ENCODE data around the gene FIBIN. TPM values are rescaled to one million over a fixed set of nuclear protein-coding genes. Genes with fewer than 3 reads are reported as not detected.
"Not testable (repeated sequence)": the region's sequence is repeated elsewhere in the genome, so short reads cannot be mapped to it uniquely, and the experiment has no call there.

FIBIN gene
- total RNA-seq, 2 experiments from 2014 or later: not detected

- Mint-ChIP-seq H3K27me3 (no peaks in the 10 kb centered on the region), H3K27ac (no peak overlapping the region), H3K36me3 (ENCODE audit: low read depth) (no peaks in the 10 kb centered on the region), H3K4me1 (no peaks in the 10 kb centered on the region), H3K9me3 (peaks cover 11% of the 10 kb centered on the region), H3K4me3 (no peak overlapping the region)
- ChIA-PET POLR2A (no interaction called here), CTCF (no interaction called here)
- DNase-seq: no peak
Observed at GRCh38 chr11:26960281-26960680, 33.6 kb upstream of the FIBIN start.

- no peak for DNase-seq
- ChIA-PET CTCF (no interaction called here), POLR2A (no interaction called here)
- no peaks in the 10 kb centered on the region for H3K27me3 Mint-ChIP-seq
- no peaks in the 10 kb centered on the region for H3K4me1 Mint-ChIP-seq
- peaks cover 8% of the 10 kb centered on the region for H3K9me3 Mint-ChIP-seq
- no peak overlapping the region for H3K27ac Mint-ChIP-seq
- H3K36me3 Mint-ChIP-seq (ENCODE audit: low read depth): no peaks in the 10 kb centered on the region
- no peak overlapping the region for H3K4me3 Mint-ChIP-seq
Observed at GRCh38 chr11:26963764-26964163, 30.1 kb upstream of the FIBIN start.

- H3K27ac Mint-ChIP-seq: no peak overlapping the region
- CTCF ChIA-PET: no interaction called here
Observed at GRCh38 chr11:26964339-26964738, 29.6 kb upstream of the FIBIN start.

DNA sequence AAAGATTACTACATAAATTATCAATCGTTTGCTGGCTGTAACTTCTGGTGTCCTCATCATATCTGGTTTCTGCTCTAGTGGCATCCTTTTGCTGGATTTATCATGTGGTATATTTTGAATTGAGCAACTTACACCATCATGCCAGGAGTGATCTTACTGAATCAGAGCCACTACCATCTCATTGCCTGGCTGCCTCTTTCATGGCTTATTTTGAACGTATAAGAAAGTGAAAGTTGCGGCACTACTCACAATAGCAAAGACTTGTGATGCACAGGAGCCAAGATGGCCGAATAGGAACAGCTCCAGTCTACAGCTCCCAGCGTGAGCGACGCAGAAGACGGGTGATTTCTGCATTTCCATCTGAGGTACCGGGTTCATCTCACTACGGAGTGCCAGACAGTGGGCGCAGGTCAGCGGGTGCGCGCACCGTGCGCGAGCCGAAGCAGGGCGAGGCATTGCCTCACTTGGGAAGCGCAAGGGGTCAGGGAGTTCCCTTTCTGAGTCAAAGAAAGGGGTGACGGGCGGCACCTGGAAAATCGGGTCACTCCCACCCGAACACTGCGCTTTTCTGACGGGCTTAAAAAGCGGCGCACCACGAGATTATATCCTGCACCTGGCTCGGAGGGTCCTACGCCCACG, 28.9 kb upstream of the FIBIN start:
- DNase-seq; H3K36me3 Mint-ChIP-seq (ENCODE audit: low read depth); H3K4me3 Mint-ChIP-seq; H3K4me1 Mint-ChIP-seq; H3K9me3 Mint-ChIP-seq; POLR2A ChIA-PET; H3K27me3 Mint-ChIP-seq; CTCF ChIA-PET; H3K27ac Mint-ChIP-seq: not testable (repeated sequence)

More at GRCh38 chr11:26964339-26964738, 29.6 kb upstream of the FIBIN start:
- Mint-ChIP-seq H3K27me3 (no peaks in the 10 kb centered on the region), H3K36me3 (ENCODE audit: low read depth) (no peaks in the 10 kb centered on the region), H3K4me3 (no peak overlapping the region), H3K9me3 (peaks cover 8% of the 10 kb centered on the region), H3K4me1 (no peaks in the 10 kb centered on the region)
- no peak for DNase-seq
- POLR2A ChIA-PET: no interaction called here

DNA sequence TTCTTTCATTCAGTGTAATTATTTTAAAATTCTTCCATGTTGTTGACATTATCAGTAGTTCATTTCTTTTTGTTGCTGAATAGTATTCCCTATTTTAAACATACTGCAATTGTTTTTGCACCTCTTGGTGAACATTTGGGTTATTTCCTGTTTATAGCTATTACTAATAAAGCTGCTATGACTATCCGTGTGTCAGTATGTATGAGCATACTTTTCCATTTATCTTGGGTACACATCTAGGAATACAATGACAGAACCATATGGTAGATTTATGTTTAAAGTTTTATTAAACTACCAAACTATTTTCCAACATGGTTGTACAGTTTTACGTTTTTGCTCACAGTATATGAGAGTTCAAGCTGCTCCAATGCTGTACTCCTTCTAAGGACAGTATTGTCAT, 22.0 kb upstream of the FIBIN start:
- H3K27me3 Mint-ChIP-seq: no peaks in the 10 kb centered on the region
- H3K36me3 Mint-ChIP-seq (ENCODE audit: low read depth): no peaks in the 10 kb centered on the region
- no peak for DNase-seq
- no peak overlapping the region for H3K4me3 Mint-ChIP-seq
- no peak overlapping the region for H3K27ac Mint-ChIP-seq
- no peaks in the 10 kb centered on the region for H3K9me3 Mint-ChIP-seq
- ChIA-PET CTCF (no interaction called here), POLR2A (no interaction called here)
- H3K4me1 Mint-ChIP-seq: no peaks in the 10 kb centered on the region

DNA sequence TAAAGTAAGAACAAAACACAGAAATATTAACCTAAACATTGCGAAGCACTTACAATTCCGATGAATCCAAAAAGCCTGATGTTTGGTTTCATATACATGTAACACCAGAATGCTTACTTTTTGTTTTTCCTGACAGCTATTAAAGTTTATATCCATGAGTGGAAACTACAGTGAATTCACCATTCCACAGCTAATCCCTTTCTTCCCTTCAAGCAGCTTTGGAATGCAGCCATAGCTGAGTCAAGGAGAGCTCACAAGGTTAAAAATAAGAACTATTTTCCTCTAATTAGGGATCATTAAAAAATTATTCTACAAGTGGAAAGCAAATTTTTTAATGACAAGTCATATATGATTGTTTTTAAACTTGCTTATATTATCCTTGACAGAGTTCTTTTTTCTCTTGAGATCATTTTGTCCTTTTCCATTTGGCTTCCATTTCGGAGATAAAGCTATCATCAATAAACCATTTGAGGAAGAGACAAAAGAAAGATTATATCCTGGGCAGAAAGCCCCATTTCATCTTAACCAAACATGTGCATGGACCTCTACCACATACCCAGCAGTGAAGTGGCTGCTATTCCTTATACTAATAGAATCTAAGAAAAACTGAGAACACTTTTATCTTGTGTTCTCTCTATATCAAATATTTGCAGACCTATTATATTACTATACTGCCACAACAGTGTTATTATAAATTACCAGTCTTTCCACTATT, 19.7 kb upstream of the FIBIN start:
- DNase-seq: no peak
- CTCF ChIA-PET: no interaction called here
- Mint-ChIP-seq H3K27me3 (no peaks in the 10 kb centered on the region), H3K36me3 (ENCODE audit: low read depth) (no peaks in the 10 kb centered on the region), H3K4me3 (no peak overlapping the region), H3K27ac (no peak overlapping the region), H3K4me1 (no peaks in the 10 kb centered on the region), H3K9me3 (peaks cover 5% of the 10 kb centered on the region)
- POLR2A ChIA-PET: no interaction called here

GRCh38 chr11:26974996-26975395, 18.9 kb upstream of the FIBIN start:
- POLR2A ChIA-PET: no interaction called here
- H3K27ac Mint-ChIP-seq: no peak overlapping the region
- H3K4me3 Mint-ChIP-seq: no peak overlapping the region

DNA sequence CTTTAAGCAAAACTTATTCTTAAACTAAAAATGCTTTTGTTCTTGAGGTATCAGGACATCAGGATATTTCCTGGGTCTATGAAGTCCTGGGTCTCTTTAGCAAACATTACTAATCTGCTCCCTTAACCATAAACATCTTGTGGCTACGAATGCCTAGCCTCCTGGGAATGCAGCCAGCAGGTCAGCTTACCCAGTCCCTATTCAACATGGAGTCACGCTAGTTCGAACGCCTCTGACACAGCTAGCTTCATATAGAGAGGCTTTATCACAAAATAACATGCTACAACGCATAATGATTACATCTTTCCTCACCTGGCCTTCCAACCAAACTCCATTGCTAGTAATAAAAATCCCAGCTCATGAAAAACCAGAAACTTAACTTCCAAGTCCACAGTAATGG, 17.5 kb upstream of the FIBIN start:
- no peaks in the 10 kb centered on the region for H3K4me1 Mint-ChIP-seq
- peaks cover 5% of the 10 kb centered on the region for H3K9me3 Mint-ChIP-seq
- no peak overlapping the region for H3K4me3 Mint-ChIP-seq
- DNase-seq: no peak
- POLR2A ChIA-PET: no interaction called here
- H3K27ac Mint-ChIP-seq: no peak overlapping the region
- no peaks in the 10 kb centered on the region for H3K36me3 Mint-ChIP-seq (ENCODE audit: low read depth)
- no peaks in the 10 kb centered on the region for H3K27me3 Mint-ChIP-seq
- CTCF ChIA-PET: no interaction called here

More at GRCh38 chr11:26974996-26975395, 18.9 kb upstream of the FIBIN start:
- Mint-ChIP-seq H3K9me3 (peaks cover 5% of the 10 kb centered on the region), H3K4me1 (no peaks in the 10 kb centered on the region), H3K36me3 (ENCODE audit: low read depth) (no peaks in the 10 kb centered on the region), H3K27me3 (no peaks in the 10 kb centered on the region)
- no peak for DNase-seq
- CTCF ChIA-PET: no interaction called here

- DNase-seq; H3K4me3 Mint-ChIP-seq; POLR2A ChIA-PET; H3K36me3 Mint-ChIP-seq (ENCODE audit: low read depth); H3K27me3 Mint-ChIP-seq; H3K27ac Mint-ChIP-seq; H3K9me3 Mint-ChIP-seq; CTCF ChIA-PET; H3K4me1 Mint-ChIP-seq: not testable (repeated sequence)
Observed at GRCh38 chr11:26977209-26977608, 16.7 kb upstream of the FIBIN start.

DNA sequence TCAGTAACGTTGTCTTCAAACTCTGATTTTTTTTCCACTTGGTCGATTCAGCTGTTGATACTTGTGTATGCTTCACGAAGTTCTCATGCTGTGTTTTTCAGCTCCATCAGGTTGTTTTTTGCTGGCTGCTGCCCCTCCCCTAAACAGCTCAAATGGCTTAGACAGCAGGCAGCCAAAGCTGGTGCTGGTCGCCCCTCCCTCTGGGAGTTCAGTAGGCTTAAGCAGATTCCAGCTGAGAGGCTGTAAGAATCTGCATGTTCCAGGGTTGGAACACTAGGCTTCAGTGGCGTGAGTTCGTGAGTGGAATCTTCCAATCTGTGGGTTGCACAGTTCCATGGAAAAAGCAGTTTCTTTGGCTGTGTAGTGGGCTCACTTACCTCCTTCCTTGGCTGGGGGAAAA, 10.3 kb upstream of the FIBIN start:
- no peaks in the 10 kb centered on the region for H3K4me1 Mint-ChIP-seq
- ChIA-PET POLR2A (no interaction called here), CTCF (no interaction called here)
- H3K4me3 Mint-ChIP-seq: no peak overlapping the region
- H3K27ac Mint-ChIP-seq: no peak overlapping the region
- H3K36me3 Mint-ChIP-seq (ENCODE audit: low read depth): no peaks in the 10 kb centered on the region
- H3K9me3 Mint-ChIP-seq: peaks cover 13% of the 10 kb centered on the region
- no peaks in the 10 kb centered on the region for H3K27me3 Mint-ChIP-seq
- DNase-seq: no peak

- ChIA-PET POLR2A (no interaction called here), CTCF (no interaction called here)
- DNase-seq: no peak
- H3K27me3 Mint-ChIP-seq: no peaks in the 10 kb centered on the region
- peaks cover 13% of the 10 kb centered on the region for H3K9me3 Mint-ChIP-seq
- H3K27ac Mint-ChIP-seq: no peak overlapping the region
- no peaks in the 10 kb centered on the region for H3K36me3 Mint-ChIP-seq (ENCODE audit: low read depth)
- no peaks in the 10 kb centered on the region for H3K4me1 Mint-ChIP-seq
- H3K4me3 Mint-ChIP-seq: no peak overlapping the region
Observed at GRCh38 chr11:26985470-26985869, 8.4 kb upstream of the FIBIN start.

DNA sequence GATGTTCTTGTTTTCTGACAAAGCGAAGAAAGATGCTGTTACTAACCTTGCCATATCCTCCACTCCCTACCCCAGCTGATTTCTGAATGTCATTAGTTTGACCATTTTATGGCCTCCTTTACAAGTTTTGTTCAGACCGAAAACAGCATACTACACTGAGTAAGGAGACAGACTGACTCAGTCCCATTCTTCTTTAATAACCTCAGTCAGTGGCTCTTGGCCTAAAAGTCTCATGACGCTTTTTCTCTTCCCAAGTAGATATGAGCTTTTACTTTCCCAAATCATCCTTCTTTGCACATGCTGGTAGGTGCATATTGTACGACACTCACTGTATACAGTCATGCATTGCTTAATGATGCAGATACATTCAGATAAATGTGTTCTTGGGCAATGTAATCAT, 8.0 kb upstream of the FIBIN start:
- Mint-ChIP-seq H3K9me3 (peaks cover 13% of the 10 kb centered on the region), H3K27me3 (no peaks in the 10 kb centered on the region), H3K36me3 (ENCODE audit: low read depth) (no peaks in the 10 kb centered on the region), H3K27ac (no peak overlapping the region), H3K4me1 (no peaks in the 10 kb centered on the region), H3K4me3 (no peak overlapping the region)
- no peak for DNase-seq
- POLR2A ChIA-PET: no interaction called here
- CTCF ChIA-PET: no interaction called here

DNA sequence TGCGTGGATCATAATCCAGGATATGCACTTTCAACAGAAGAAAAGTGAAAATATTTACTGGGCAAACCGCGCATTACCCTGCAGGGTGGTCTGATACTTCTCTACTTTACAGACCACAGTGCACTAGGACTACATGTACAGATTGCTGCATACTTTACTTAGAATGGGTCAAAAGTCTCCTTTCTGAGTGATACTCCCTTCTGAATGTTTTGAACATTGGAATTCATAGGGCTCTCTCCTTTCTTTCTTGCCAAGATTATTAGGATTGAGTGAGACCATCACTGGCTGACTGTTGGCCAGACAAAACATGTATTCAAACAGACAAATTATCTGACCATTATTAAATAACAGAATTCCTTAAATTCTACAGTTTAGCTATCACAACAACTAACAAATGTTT, 6.6 kb upstream of the FIBIN start:
- H3K4me1 Mint-ChIP-seq: no peaks in the 10 kb centered on the region
- CTCF ChIA-PET: interaction anchor here (0.6 kb wide), 1 partner anchor 59 kb away, joined by 3 read pairs; no protein-coding TSS in a partner anchor

GRCh38 chr11:26987731-26988130, 6.2 kb upstream of the FIBIN start:
- ChIA-PET POLR2A (no interaction called here), CTCF (interaction anchor here (0.6 kb wide), 1 partner anchor 59 kb away, joined by 3 read pairs; no protein-coding TSS in a partner anchor)
- no peaks in the 10 kb centered on the region for H3K4me1 Mint-ChIP-seq
- no peak overlapping the region for H3K4me3 Mint-ChIP-seq
- DNase-seq: no peak
- no peaks in the 10 kb centered on the region for H3K36me3 Mint-ChIP-seq (ENCODE audit: low read depth)
- no peaks in the 10 kb centered on the region for H3K27me3 Mint-ChIP-seq
- H3K9me3 Mint-ChIP-seq: peaks cover 9% of the 10 kb centered on the region
- H3K27ac Mint-ChIP-seq: no peak overlapping the region

More for the DNA sequence above, 6.6 kb upstream of the FIBIN start:
- H3K36me3 Mint-ChIP-seq (ENCODE audit: low read depth): no peaks in the 10 kb centered on the region
- peaks cover 9% of the 10 kb centered on the region for H3K9me3 Mint-ChIP-seq
- H3K27me3 Mint-ChIP-seq: no peaks in the 10 kb centered on the region
- DNase-seq: no peak
- no peak overlapping the region for H3K27ac Mint-ChIP-seq
- no peak overlapping the region for H3K4me3 Mint-ChIP-seq
- POLR2A ChIA-PET: no interaction called here
